NCI-H748 treated with DMSO at 0.1 percent for 48 hours (cell line): ENCODE data around the gene THY1.

Experiments
- DNase-seq: peaks from one replicate; lab custom pipeline; 2025; lab: John Stamatoyannopoulos, UW

The THY1 gene

DNA sequence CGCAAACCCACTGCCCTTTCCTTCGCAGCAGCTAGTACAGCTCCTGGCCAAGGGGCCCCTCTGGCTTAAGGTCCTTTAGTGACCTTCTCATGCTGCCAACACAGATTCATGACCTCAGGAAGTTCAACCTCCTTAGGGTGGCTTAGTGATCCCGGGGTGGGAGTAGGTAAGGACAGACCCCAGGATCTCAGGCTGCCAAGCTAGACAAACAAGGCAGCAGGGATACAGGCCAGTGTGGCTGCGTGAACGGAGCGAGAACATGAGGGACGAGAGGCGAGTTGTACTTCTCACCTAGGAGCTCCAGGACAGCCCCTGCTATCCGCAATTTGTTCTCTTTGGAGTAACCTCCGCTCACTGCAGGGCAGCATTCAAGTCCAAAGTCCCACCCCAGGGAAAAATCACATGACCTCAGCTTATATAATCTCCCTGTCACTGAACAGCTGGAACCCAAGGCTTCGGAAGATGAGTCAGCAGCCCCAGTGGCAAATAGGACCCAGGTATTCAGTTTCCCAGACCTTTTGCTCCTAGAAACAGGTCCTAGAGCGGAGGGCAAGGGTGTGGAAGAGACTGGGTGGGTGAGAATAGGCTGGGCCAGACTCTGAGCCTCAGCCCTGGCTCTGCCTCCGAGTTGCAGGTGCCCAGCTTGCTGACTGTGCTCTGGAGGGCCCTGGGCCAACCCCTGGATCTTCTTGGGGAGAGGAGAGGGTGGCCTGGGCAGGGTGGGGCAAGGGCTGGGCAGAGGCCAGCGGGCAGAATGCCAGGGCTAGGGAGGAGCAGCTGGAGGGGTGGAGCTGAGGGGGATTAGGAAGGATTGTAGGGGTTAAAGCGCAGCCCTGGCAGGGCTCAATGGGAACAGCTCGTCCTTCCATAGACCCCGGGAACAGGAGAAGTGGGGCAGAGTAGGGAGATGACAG is 54.6 kb downstream of the THY1 start:
- no peak for DNase-seq

- DNase-seq: no peak
These were observed 55.3 kb downstream of the THY1 start for GRCh38 chr11:119367661-119368120.
